IPS-18a (cell line): Measurements from ENCODE around the gene GOLGA8J.
"Not testable (repeated sequence)": the region's sequence is repeated elsewhere in the genome, so short reads cannot be mapped to it uniquely, and the experiment has no call there.

Experiments used
- H3K27ac ChIP-seq: one replicate; pipeline ENCODE4 v1.5.1; 2013; ENCODE audit warnings: low read length
- H3K27me3 ChIP-seq: one replicate; pipeline ENCODE4 v1.6.1; 2013; ENCODE audit warnings: mild to moderate bottlenecking, low read length; ENCODE audit not compliant: control insufficient read depth, insufficient read depth
- H3K36me3 ChIP-seq: one replicate; pipeline ENCODE4 v1.6.1; 2013; ENCODE audit warnings: low read depth, low read length; ENCODE audit not compliant: control insufficient read depth
- H3K4me1 ChIP-seq: one replicate; pipeline ENCODE4 v1.6.1; 2013; ENCODE audit warnings: low read depth, low read length; ENCODE audit not compliant: control insufficient read depth
- H3K4me3 ChIP-seq: one replicate; pipeline ENCODE4 v1.5.1; 2013; ENCODE audit warnings: low read length
- H3K9ac ChIP-seq: one replicate; pipeline ENCODE4 v1.6.1; 2013; ENCODE audit warnings: mild to moderate bottlenecking, low read length, moderate library complexity
- H3K9me3 ChIP-seq: one replicate; pipeline ENCODE4 v1.6.1; 2013; ENCODE audit warnings: low read depth, low read length; ENCODE audit not compliant: control insufficient read depth

Gene GOLGA8J

DNA sequence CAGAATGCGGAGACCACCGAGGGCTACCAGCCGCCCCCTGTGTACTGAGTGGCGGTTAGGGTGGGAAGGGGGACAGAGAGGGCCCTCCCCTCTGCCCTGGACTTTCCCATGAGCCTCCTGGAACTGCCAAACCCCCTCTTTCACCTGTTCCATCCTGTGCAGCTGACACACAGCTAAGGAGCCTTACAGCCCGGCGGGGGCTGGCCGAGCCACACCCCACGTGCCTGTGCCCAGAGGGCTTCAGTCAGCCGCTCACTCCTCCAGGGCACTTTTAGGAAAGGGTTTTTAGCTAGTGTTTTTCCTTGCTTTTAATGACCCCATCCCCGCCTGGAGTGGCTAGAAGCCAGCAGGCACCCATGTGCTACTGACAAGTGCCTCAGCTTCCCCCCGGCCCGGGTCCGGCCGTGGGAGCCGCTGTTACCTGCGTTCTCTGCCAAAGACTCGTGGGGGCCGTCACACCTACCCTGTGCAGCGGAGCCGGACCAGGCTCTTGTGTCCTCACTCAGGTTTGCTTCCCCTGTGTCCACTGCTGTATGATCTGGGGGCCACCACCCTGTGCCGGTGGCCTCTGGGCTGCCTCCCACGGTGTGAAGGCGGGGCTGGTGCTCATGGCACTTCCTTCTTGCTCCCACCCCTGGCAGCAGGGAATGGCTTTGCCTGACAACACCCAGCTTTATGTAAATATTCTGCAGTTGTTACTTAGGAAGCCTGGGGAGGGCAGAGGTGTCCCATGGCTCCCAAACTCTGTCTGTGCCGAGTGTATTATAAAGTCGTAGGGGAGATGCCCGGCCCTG, 37.3 kb upstream of the GOLGA8J start:
- not testable (repeated sequence) for H3K4me3 ChIP-seq, H3K27ac ChIP-seq, H3K36me3 ChIP-seq, H3K9me3 ChIP-seq, H3K9ac ChIP-seq, H3K4me1 ChIP-seq, H3K27me3 ChIP-seq

DNA sequence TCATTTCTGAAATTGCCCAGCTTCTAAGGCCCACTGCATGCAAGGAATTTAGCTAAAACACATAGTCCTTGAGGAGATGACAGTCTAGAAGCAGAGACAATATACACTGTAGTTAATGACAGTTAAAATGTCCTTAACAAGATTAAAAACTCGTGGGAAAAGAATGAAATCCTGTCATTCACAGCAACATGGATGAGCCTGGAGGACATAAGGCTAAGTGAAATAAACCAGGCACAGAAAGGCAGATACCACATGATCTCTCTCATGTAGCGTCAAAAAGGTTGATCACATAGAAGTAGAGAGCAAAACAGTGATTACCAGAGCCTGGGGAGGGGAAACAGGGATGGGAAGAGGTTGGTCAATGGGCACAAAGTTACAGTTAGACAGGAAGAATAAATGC, 36.3 kb upstream of the GOLGA8J start:
- no peak overlapping the region for H3K4me3 ChIP-seq
- H3K4me1 ChIP-seq = no peaks in the 10 kb centered on the region
- H3K9me3 ChIP-seq = no peaks in the 10 kb centered on the region
- no peaks in the 10 kb centered on the region for H3K27me3 ChIP-seq
- H3K36me3 ChIP-seq = no peaks in the 10 kb centered on the region
- no peak overlapping the region for H3K27ac ChIP-seq
- no peak overlapping the region for H3K9ac ChIP-seq

DNA sequence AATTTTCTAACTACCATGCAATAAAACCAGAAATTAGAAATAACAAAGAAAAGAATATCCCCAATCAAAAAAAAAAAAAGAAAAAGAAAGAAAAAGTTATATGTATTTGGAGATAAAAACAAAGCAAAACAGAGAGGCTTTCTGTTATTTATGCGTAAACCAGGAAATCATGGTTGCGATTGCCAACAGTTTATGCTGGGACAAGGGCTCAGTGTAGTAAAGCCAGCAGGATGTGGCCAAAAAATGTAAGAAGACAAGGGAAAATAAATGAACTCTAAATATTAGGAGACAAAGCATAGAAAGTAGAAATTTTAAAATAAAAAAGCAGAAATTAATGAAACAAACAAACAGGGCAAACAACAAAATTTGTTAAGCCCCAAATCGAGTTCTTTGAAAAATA, 27.2 kb upstream of the GOLGA8J start:
- Histone ChIP-seq H3K27ac (no peak overlapping the region), H3K4me1 (no peaks in the 10 kb centered on the region), H3K27me3 (no peaks in the 10 kb centered on the region), H3K36me3 (no peaks in the 10 kb centered on the region), H3K4me3 (no peak overlapping the region), H3K9me3 (no peaks in the 10 kb centered on the region), H3K9ac (no peak overlapping the region)

DNA sequence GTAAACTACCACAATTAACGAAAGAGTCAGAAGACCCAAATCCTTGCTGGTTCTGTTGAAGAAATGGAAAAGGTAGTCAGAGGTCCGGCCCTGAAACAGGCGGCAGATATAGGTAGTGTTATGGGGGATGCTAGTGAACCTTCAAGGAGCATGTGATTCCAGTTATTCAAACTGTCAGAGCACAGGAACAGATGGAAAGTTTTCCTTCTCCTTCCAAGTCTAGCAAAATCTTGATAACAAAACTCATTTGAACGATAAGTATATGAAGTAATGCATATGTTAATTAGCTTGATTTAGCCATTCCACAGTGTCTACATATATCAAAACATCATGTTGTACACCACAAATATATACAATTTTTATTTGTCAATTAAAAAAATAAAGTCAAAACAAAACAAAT, 26.6 kb upstream of the GOLGA8J start:
- Histone ChIP-seq H3K9me3 (no peaks in the 10 kb centered on the region), H3K27ac (no peak overlapping the region), H3K27me3 (no peaks in the 10 kb centered on the region), H3K4me3 (no peak overlapping the region), H3K4me1 (no peaks in the 10 kb centered on the region), H3K36me3 (no peaks in the 10 kb centered on the region), H3K9ac (no peak overlapping the region)

DNA sequence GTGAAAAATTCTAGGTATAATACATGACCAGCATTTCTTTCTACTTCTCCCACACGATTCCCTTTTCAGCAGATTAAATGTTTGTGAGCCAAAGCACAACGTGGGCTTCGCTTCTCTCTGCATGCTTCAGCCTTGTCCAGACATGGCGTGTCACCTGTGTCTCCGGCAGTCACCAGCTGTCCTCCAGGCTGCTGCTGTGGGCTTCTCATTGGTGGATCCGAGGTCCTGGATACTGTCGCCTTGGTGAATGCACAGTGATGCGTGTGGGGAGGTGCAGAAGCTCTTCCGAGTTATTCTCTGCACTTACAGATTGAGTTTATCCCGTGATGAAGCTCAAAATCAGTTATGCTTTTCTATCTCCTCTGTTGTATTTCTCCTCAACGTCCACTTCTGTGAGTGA, 23.0 kb upstream of the GOLGA8J start:
- Histone ChIP-seq H3K4me3 (no peak overlapping the region), H3K9ac (no peak overlapping the region), H3K4me1 (no peaks in the 10 kb centered on the region), H3K36me3 (no peaks in the 10 kb centered on the region), H3K27me3 (no peaks in the 10 kb centered on the region), H3K27ac (no peak overlapping the region), H3K9me3 (no peaks in the 10 kb centered on the region)

DNA sequence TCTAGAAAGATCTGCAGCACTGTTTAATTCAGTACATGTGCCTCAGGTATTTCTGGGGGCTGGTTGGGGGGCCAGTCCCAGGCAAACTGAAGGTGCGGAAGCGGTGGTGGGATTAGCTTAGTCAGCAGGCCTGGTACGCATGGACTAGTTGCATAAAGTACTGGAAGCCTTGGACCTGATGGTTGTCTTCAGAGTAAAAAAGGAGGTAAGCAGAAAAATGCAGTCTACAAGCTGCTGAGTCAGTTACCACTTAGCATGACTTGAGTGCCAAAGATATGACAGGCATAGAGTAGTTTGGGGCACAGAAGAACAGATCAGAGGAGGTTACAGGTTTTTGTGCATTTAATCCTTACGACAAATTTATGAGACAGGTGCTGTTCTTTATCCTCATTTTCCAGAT, 19.9 kb upstream of the GOLGA8J start:
- no peak overlapping the region for H3K9ac ChIP-seq
- H3K27ac ChIP-seq = no peak overlapping the region
- no peaks in the 10 kb centered on the region for H3K27me3 ChIP-seq
- H3K4me3 ChIP-seq = no peak overlapping the region
- H3K36me3 ChIP-seq = no peaks in the 10 kb centered on the region
- H3K4me1 ChIP-seq = no peaks in the 10 kb centered on the region
- H3K9me3 ChIP-seq = no peaks in the 10 kb centered on the region

DNA sequence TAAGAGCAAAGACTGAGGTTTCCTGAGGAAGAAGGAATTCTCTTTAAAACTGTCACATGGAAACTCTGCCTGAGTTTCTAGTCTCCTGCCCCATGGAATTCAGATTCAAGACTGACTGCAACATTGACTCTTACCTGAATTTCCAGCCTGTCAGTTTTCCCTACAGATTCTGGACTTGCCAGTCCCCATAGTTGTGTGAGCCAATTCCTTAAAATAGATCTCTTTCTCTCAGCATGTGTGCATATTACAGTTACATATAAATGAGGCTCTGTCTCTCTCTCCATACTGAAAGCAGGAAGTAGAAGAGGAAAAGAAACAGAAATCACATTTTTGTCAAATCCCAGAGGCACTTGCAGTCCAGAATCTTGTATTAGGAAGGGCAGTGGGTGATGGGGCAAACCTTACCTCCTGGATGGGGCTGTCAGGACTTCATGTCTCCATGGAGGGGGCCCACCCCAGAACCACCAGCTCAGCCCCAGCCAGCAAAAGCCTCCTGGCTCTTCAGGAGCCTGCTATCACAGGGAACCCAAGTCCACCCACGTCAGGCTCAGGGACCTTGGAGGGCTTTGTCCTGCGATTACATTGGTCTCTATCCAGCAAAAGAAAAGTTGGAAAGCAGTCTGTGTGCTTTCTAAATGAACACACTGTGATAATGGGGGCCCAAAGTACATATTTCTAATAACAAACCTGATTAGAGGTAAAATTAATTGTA, 18.8 kb upstream of the GOLGA8J start:
- Histone ChIP-seq H3K27me3 (no peaks in the 10 kb centered on the region), H3K36me3 (no peaks in the 10 kb centered on the region), H3K4me1 (no peaks in the 10 kb centered on the region), H3K9ac (no peak overlapping the region), H3K9me3 (no peaks in the 10 kb centered on the region), H3K27ac (no peak overlapping the region), H3K4me3 (no peak overlapping the region)

DNA sequence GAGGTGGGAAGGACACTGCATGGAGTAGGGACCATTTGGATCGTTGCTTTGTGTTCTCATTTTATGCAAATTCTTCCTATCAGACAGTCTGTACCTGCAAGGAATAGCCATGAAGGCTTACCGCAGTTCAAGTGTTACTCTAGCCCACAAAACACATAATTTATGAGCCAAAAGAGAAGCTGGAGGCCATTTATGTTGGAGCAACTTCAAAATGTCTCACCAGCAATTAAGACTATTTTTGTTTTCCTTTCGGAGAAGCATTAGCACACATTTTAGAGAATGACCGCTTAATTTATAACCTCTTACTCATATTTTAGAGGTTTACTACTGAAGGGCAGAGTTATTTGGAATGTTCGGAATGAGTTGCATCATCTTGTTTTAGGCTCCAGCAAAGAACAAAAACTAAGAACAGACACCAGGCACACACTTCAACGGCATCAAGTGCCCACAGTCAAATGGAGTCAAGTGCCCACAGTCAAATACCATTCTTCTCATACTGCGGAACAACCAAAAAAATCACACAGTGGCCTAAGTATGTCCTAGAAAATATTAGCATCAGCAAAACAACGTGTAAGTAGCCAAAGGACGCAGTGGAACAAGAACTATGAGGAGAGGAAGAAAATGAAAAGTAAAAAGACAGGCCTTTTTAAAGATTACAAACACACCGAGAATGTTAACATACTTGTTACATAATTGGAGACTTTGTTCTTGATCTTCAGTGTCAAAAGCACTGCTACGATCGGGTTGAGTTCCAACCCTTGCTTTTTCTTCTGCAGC, 17.5 kb upstream of the GOLGA8J start:
- H3K27me3 ChIP-seq = no peaks in the 10 kb centered on the region
- H3K27ac ChIP-seq = no peak overlapping the region
- H3K9ac ChIP-seq = no peak overlapping the region
- H3K4me1 ChIP-seq = no peaks in the 10 kb centered on the region
- no peak overlapping the region for H3K4me3 ChIP-seq
- no peaks in the 10 kb centered on the region for H3K36me3 ChIP-seq
- no peaks in the 10 kb centered on the region for H3K9me3 ChIP-seq

DNA sequence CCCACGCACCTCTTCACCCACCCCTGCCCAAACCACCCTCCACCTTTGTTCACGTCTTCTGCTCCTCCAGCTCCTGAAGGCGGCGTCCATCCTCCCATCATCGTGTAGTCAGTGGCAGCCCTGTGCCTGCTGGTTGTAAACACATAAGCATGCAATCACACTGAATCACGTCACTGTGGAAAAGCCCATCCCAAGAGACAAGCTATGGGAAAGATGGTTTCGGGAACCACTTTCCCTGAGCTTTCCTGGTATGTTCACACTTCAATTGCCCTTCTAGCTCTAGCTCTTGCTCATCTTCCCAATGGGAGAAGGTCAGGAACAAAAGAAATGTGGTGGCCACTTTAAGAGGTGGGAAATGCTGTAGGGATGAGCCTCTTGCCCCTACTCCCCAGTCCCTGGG, 14.4 kb upstream of the GOLGA8J start:
- no peaks in the 10 kb centered on the region for H3K4me1 ChIP-seq
- no peak overlapping the region for H3K4me3 ChIP-seq
- H3K9me3 ChIP-seq = no peaks in the 10 kb centered on the region
- no peak overlapping the region for H3K27ac ChIP-seq
- H3K9ac ChIP-seq = no peak overlapping the region
- H3K27me3 ChIP-seq = no peaks in the 10 kb centered on the region
- no peaks in the 10 kb centered on the region for H3K36me3 ChIP-seq

DNA sequence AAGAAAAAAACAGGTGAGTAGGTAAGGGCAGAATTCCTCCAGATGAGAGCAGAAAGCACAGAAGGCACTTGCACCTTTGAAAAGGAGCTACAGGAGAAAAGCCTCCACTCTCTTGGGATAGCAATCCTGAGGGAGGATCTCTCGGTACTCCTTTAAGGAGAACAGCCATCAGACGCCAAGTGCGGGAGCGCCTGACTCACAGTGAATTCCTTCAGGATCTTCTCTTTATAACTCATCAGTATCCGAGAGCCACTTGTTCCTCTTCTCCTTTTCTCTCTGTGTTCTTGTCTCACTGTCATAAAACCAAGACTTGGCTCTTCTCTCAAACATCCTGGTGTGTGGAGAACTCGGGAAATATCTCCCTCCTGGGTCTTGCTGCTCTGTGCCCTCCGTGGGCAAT, 10.1 kb upstream of the GOLGA8J start:
- Histone ChIP-seq H3K36me3 (no peaks in the 10 kb centered on the region), H3K27ac (no peak overlapping the region), H3K9me3 (no peaks in the 10 kb centered on the region), H3K4me1 (no peaks in the 10 kb centered on the region), H3K4me3 (no peak overlapping the region), H3K9ac (no peak overlapping the region), H3K27me3 (no peaks in the 10 kb centered on the region)

DNA sequence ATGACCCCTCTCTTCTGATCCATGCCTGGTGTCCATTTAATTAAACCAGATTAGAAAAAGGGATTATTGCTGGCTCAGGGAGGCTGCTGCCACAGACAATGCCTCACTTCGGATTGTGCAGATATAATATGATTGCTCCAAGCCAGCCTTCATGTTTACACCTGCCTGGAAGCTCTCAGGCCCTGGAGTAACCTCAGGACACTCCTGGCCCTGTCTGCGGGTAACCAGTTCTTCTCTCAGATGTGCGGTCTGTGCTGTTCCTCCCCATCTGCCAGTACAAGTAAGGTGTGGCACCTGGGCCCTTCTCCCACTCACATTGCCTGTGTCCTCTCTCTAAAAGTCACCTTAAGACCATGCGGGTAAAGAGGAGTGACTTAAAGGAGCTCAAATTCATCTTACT, 8.8 kb upstream of the GOLGA8J start:
- no peaks in the 10 kb centered on the region for H3K9me3 ChIP-seq
- H3K27me3 ChIP-seq = no peaks in the 10 kb centered on the region
- no peaks in the 10 kb centered on the region for H3K4me1 ChIP-seq
- H3K9ac ChIP-seq = no peak overlapping the region
- H3K36me3 ChIP-seq = no peaks in the 10 kb centered on the region
- no peak overlapping the region for H3K4me3 ChIP-seq
- no peak overlapping the region for H3K27ac ChIP-seq
